ENCODE measurements around the gene CEP57. TPM values are rescaled to one million over a fixed set of nuclear protein-coding genes. Genes with fewer than 3 reads are reported as not detected.

CEP57 gene
- total and polyA plus RNA-seq, 2 of the 4 experiments (the other 2 are of a cell fraction): 14.5 to 30.5 TPM

GRCh38 chr11:95789506-95790122, 684 bp upstream of the CEP57 start, which contains the start of gene FAM76B (continued):
- TF ChIP-seq RFX5 (IDR thresholded peaks at IDR 0.05; ENCODE audit: low read depth, low read length): no peak
- TF ChIP-seq BHLHE40 (IDR thresholded peaks at IDR 0.05; ENCODE audit: low read depth, low read length): no peak

DNA sequence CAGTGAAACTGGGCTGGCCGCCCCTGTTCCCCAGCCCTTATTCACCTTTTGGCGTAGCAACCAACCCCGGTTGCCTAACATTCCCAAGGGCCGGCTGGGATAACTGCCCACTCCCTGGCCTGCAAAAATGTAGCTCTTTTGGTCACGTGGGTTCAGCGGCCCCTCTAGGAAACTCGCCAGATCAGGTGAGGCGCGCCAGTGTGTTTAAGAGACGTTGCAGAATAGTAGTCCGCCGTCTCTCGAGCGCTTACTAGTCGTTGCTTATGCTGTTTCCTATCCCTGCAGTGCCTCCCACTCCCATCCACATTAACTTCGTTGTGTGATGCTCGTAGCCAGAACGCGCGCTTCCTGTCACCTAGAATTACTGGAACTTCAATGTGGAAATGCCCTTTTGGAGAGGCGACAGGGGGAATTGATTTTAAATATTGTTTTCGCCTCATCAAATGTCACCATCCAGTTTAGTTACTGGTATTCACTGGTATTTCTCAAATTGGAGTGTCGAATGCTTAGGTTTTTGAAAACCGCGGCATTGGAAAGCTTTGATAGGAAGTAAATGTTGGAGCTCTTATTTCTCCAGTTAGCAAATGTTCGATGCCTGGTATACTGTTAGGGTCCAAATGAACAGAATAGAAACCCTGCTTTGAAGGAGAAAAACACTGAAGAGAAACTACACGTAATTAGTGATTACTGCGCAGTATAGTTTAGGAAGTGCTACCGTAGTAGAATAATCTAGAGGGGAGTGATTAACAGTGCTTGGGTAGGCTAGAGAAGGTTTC, 823 bp downstream of the CEP57 start:
- TF ChIP-seq RCOR1 (IDR thresholded peaks at IDR 0.05; ENCODE audit: insufficient replicate concordance, low read length) (no peak), RAD21 (IDR thresholded peaks at IDR 0.05; ENCODE audit: low read length) (no peak), USF2 (IDR thresholded peaks at IDR 0.05; ENCODE audit: low read depth, low read length) (peak; percentile 83), MAFK (IDR thresholded peaks at IDR 0.05; ENCODE audit: low read depth, low read length) (no peak)
- TF ChIP-seq, protein P1, sequence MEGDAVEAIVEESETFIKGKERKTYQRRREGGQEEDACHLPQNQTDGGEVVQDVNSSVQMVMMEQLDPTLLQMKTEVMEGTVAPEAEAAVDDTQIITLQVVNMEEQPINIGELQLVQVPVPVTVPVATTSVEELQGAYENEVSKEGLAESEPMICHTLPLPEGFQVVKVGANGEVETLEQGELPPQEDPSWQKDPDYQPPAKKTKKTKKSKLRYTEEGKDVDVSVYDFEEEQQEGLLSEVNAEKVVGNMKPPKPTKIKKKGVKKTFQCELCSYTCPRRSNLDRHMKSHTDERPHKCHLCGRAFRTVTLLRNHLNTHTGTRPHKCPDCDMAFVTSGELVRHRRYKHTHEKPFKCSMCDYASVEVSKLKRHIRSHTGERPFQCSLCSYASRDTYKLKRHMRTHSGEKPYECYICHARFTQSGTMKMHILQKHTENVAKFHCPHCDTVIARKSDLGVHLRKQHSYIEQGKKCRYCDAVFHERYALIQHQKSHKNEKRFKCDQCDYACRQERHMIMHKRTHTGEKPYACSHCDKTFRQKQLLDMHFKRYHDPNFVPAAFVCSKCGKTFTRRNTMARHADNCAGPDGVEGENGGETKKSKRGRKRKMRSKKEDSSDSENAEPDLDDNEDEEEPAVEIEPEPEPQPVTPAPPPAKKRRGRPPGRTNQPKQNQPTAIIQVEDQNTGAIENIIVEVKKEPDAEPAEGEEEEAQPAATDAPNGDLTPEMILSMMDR (conservative IDR thresholded peaks at IDR 0.05; ENCODE audit: low read depth, low read length): no peak
- no peaks in the 10 kb centered on the region for H3K27me3 ChIP-seq (ENCODE audit: control insufficient read depth, insufficient read depth, low read length)
- H4K8ac ChIP-seq (ENCODE audit: low read depth in 2 of 2, low read length in 2 of 2): peak overlapping the region; percentile 31 to 76; a peak in 3 of 4 replicates
- intact Hi-C loops (cut with micrococcal nuclease): loop anchor here (1.0 to 5.0 kb wide), 5 partner anchors 42 to 602 kb away; partner anchors contain the start of genes MAML2 and MTMR2
- DNase-seq (peak; percentile 64), ATAC-seq (ENCODE audit: low read depth) (no peak)
- H3K36me3 ChIP-seq (ENCODE audit: control insufficient read depth, insufficient read depth, low read length): no peaks in the 10 kb centered on the region
- dilution Hi-C loops (cut with HindIII; ENCODE audit: low sequenced_read_pairs, unreplicated experiment): no loop called here
- peak overlapping the region; percentile 85 for H3K27ac ChIP-seq (ENCODE audit: insufficient read depth, low read length)
- H4K20me1 ChIP-seq (ENCODE audit: insufficient read depth, low read length): no peaks in the 10 kb centered on the region; the same call in 1 of the 2 replicates
- no peak overlapping the region; the same call in 2 of the 3 replicates for H2BK15ac ChIP-seq (ENCODE audit: low read depth, low read length)
- H3K14ac ChIP-seq (replicated peaks; ENCODE audit: low read depth, low read length): peak overlapping the region; percentile 74
- H3K79me1 ChIP-seq (ENCODE audit: low read depth in 1 of 2, low read length in 2 of 2): peaks cover 12 to 54% of the 10 kb centered on the region in 2 experiments
- no peaks in the 10 kb centered on the region for H3K4me1 ChIP-seq (ENCODE audit: control insufficient read depth, insufficient read depth, low read length)
- H3K18ac ChIP-seq (ENCODE audit: low read depth, low read length): no peak overlapping the region
- no TSS peak for BruUV-seq (replicated peaks)
- POLR2A ChIA-PET (ENCODE audit: unreplicated experiment): no interaction called here
- H2BK5ac ChIP-seq (ENCODE audit: low read depth, low read length, poor library complexity, severe bottlenecking): peak overlapping the region; percentile 80
- no peaks in the 10 kb centered on the region for H3K9me3 ChIP-seq (ENCODE audit: control insufficient read depth, insufficient read depth, low read length)
- CTCF ChIA-PET: interaction anchor here (1.0 to 1.6 kb wide), 2 partner anchors 45 to 552 kb away, joined by 3 to 4 read pairs; partner anchors contain the start of gene MAML2
- H4K91ac ChIP-seq (ENCODE audit: insufficient read depth, low read depth, low read length): 0 out of 2 replicates have a peak overlapping the region, but pooled peaks have one; percentile 4
- in situ Hi-C loops (cut with MboI; ENCODE audit: low sequenced_read_pairs): no loop called here
- H2BK120ac ChIP-seq (ENCODE audit: low read depth, low read length): no peak overlapping the region
- peak overlapping the region; percentile 58 for H3K4ac ChIP-seq (ENCODE audit: low read depth, low read length)
- 0 out of 2 replicates have a peak, but pooled peaks cover 2% of the 10 kb centered on the region for H3K9me1 ChIP-seq (ENCODE audit: insufficient read depth, low read length)
- H4K5ac ChIP-seq (ENCODE audit: low read depth, low read length): peak overlapping the region; percentile 9
- H3K23ac ChIP-seq (ENCODE audit: low read depth, low read length): peak overlapping the region; percentile 55
- H3K9ac ChIP-seq (ENCODE audit: low read depth, low read length): peak overlapping the region; percentile 74
- peak overlapping the region; percentile 91 for H3K4me2 ChIP-seq (ENCODE audit: low read depth, low read length)
- H2AFZ ChIP-seq (replicated peaks; ENCODE audit: low read length, poor library complexity): peak overlapping the region; percentile 95
- peak overlapping the region; percentile 24; the same call in 1 of the 2 replicates for H2AK5ac ChIP-seq (ENCODE audit: low read depth, low read length)
- no peak overlapping the region for H2BK20ac ChIP-seq (ENCODE audit: low read depth, low read length)
- H2AK9ac ChIP-seq (replicated peaks; ENCODE audit: low read depth, low read length, poor library complexity): peak overlapping the region; percentile 89
- peak overlapping the region; percentile 78 for H3K4me3 ChIP-seq (ENCODE audit: insufficient read depth, low read depth, low read length)
- 5% methylated on average over 7 of the region's 29 CpGs; no CpG with 5 or more reads in 1 of the 2 experiments for WGBS, 2 experiments (ENCODE audit: extremely low coverage in 2 of 2, insufficient read length in 1 of 2)
- H3K56ac ChIP-seq (ENCODE audit: extremely low read depth, insufficient read depth, low read length): peak overlapping the region; percentile 27

Data from IMR-90 (cell line).